ENCODE results near the gene STIP1.

Gene STIP1

GRCh38 chr11:64163951-64164350, 22.0 kb upstream of the STIP1 start:
- H3K36me3 ChIP-seq (ENCODE audit: insufficient read depth, low read depth, low read length), result no peaks in the 10 kb centered on the region
- no peaks in the 10 kb centered on the region for H3K9me3 ChIP-seq (ENCODE audit: insufficient read depth, low read depth, low read length)
- H3K4me3 ChIP-seq (ENCODE audit: low read length), result no peak overlapping the region
- H3K4me1 ChIP-seq (ENCODE audit: insufficient read depth, low read length), result no peaks in the 10 kb centered on the region
- H3K9ac ChIP-seq (ENCODE audit: low read depth, low read length), result no peak overlapping the region
- H3K27ac ChIP-seq (ENCODE audit: low read length), result no peak overlapping the region
- H3K27me3 ChIP-seq (ENCODE audit: insufficient read depth, low read length), result peaks cover 24% of the 10 kb centered on the region

GRCh38 chr11:64164392-64165312, 21.3 kb upstream of the STIP1 start:
- Histone ChIP-seq H3K9me3 (ENCODE audit: insufficient read depth, low read depth, low read length) (no peaks in the 10 kb centered on the region), H3K4me1 (ENCODE audit: insufficient read depth, low read length) (no peaks in the 10 kb centered on the region), H3K36me3 (ENCODE audit: insufficient read depth, low read depth, low read length) (no peaks in the 10 kb centered on the region), H3K9ac (ENCODE audit: low read depth, low read length) (no peak overlapping the region), H3K27me3 (ENCODE audit: insufficient read depth, low read length) (peaks cover 24% of the 10 kb centered on the region), H3K27ac (ENCODE audit: low read length) (no peak overlapping the region), H3K4me3 (ENCODE audit: low read length) (peak overlapping the region; percentile 74)

GRCh38 chr11:64165481-64165841, 20.5 kb upstream of the STIP1 start:
- Histone ChIP-seq H3K9ac (ENCODE audit: low read depth, low read length) (peak overlapping the region; percentile 51; the same call in 1 of the 2 replicates), H3K4me1 (ENCODE audit: insufficient read depth, low read length) (no peaks in the 10 kb centered on the region), H3K27me3 (ENCODE audit: insufficient read depth, low read length) (peaks cover 24% of the 10 kb centered on the region), H3K9me3 (ENCODE audit: insufficient read depth, low read depth, low read length) (no peaks in the 10 kb centered on the region), H3K4me3 (ENCODE audit: low read length) (peak overlapping the region; percentile 74; the same call in 1 of the 2 replicates), H3K36me3 (ENCODE audit: insufficient read depth, low read depth, low read length) (no peaks in the 10 kb centered on the region), H3K27ac (ENCODE audit: low read length) (no peak overlapping the region)

GRCh38 chr11:64165842-64166635, 19.9 kb upstream of the STIP1 start, which contains the start of gene MACROD1:
TSS of gene MACROD1 (minus strand) at chr11:64166113. CDS start at chr11:64165994, 119 bp downstream.
- Histone ChIP-seq H3K27me3 (ENCODE audit: insufficient read depth, low read length) (peaks cover 24% of the 10 kb centered on the region), H3K36me3 (ENCODE audit: insufficient read depth, low read depth, low read length) (no peaks in the 10 kb centered on the region), H3K9me3 (ENCODE audit: insufficient read depth, low read depth, low read length) (no peaks in the 10 kb centered on the region), H3K27ac (ENCODE audit: low read length) (no peak within 1 kb of the TSS), H3K4me3 (ENCODE audit: low read length) (peak within 1 kb of the TSS; percentile 74), H3K4me1 (ENCODE audit: insufficient read depth, low read length) (no peaks in the 10 kb centered on the region), H3K9ac (ENCODE audit: low read depth, low read length) (peak within 1 kb of the TSS; percentile 51; the same call in 1 of the 2 replicates)

GRCh38 chr11:64170419-64170818, 15.6 kb upstream of the STIP1 start:
- no peaks in the 10 kb centered on the region for H3K4me1 ChIP-seq (ENCODE audit: insufficient read depth, low read length)
- no peak overlapping the region for H3K4me3 ChIP-seq (ENCODE audit: low read length)
- H3K27ac ChIP-seq (ENCODE audit: low read length), result no peak overlapping the region
- H3K9me3 ChIP-seq (ENCODE audit: insufficient read depth, low read depth, low read length), result no peaks in the 10 kb centered on the region; the same call in 1 of the 2 replicates
- no peaks in the 10 kb centered on the region for H3K36me3 ChIP-seq (ENCODE audit: insufficient read depth, low read depth, low read length)
- H3K27me3 ChIP-seq (ENCODE audit: insufficient read depth, low read length), result peaks cover 15% of the 10 kb centered on the region
- no peak overlapping the region for H3K9ac ChIP-seq (ENCODE audit: low read depth, low read length)

- H3K4me3 ChIP-seq (ENCODE audit: low read length), result no peak overlapping the region
- 0 out of 2 replicates have a peak, but pooled peaks cover 5% of the 10 kb centered on the region for H3K36me3 ChIP-seq (ENCODE audit: insufficient read depth, low read depth, low read length)
- no peaks in the 10 kb centered on the region for H3K27me3 ChIP-seq (ENCODE audit: insufficient read depth, low read length)
- H3K4me1 ChIP-seq (ENCODE audit: insufficient read depth, low read length), result no peaks in the 10 kb centered on the region
- no peak overlapping the region for H3K9ac ChIP-seq (ENCODE audit: low read depth, low read length)
- no peaks in the 10 kb centered on the region; the same call in 1 of the 2 replicates for H3K9me3 ChIP-seq (ENCODE audit: insufficient read depth, low read depth, low read length)
- H3K27ac ChIP-seq (ENCODE audit: low read length), result no peak overlapping the region
Measured at GRCh38 chr11:64173616-64174355, 12.2 kb upstream of the STIP1 start.

GRCh38 chr11:64176751-64177150, 9.2 kb upstream of the STIP1 start:
- Histone ChIP-seq H3K4me3 (ENCODE audit: low read length) (no peak overlapping the region), H3K27ac (ENCODE audit: low read length) (no peak overlapping the region), H3K4me1 (ENCODE audit: insufficient read depth, low read length) (peaks cover 2% of the 10 kb centered on the region; the same call in 1 of the 2 replicates), H3K36me3 (ENCODE audit: insufficient read depth, low read depth, low read length) (0 out of 2 replicates have a peak, but pooled peaks cover 5% of the 10 kb centered on the region), H3K9me3 (ENCODE audit: insufficient read depth, low read depth, low read length) (no peaks in the 10 kb centered on the region; the same call in 1 of the 2 replicates), H3K27me3 (ENCODE audit: insufficient read depth, low read length) (no peaks in the 10 kb centered on the region), H3K9ac (ENCODE audit: low read depth, low read length) (no peak overlapping the region)

GRCh38 chr11:64178203-64178602, 7.8 kb upstream of the STIP1 start:
- Histone ChIP-seq H3K27ac (ENCODE audit: low read length) (no peak overlapping the region), H3K36me3 (ENCODE audit: insufficient read depth, low read depth, low read length) (0 out of 2 replicates have a peak, but pooled peaks cover 5% of the 10 kb centered on the region), H3K27me3 (ENCODE audit: insufficient read depth, low read length) (no peaks in the 10 kb centered on the region), H3K4me1 (ENCODE audit: insufficient read depth, low read length) (peaks cover 4% of the 10 kb centered on the region; the same call in 1 of the 2 replicates), H3K9me3 (ENCODE audit: insufficient read depth, low read depth, low read length) (no peaks in the 10 kb centered on the region; the same call in 1 of the 2 replicates), H3K9ac (ENCODE audit: low read depth, low read length) (no peak overlapping the region), H3K4me3 (ENCODE audit: low read length) (no peak overlapping the region)

- Histone ChIP-seq H3K27me3 (ENCODE audit: insufficient read depth, low read length) (no peaks in the 10 kb centered on the region), H3K36me3 (ENCODE audit: insufficient read depth, low read depth, low read length) (0 out of 2 replicates have a peak, but pooled peaks cover 5% of the 10 kb centered on the region), H3K27ac (ENCODE audit: low read length) (no peak overlapping the region), H3K9me3 (ENCODE audit: insufficient read depth, low read depth, low read length) (no peaks in the 10 kb centered on the region), H3K9ac (ENCODE audit: low read depth, low read length) (no peak overlapping the region), H3K4me1 (ENCODE audit: insufficient read depth, low read length) (peaks cover 4% of the 10 kb centered on the region; the same call in 1 of the 2 replicates), H3K4me3 (ENCODE audit: low read length) (no peak overlapping the region)
Measured at GRCh38 chr11:64178951-64179639, 6.9 kb upstream of the STIP1 start.

- Histone ChIP-seq H3K27me3 (ENCODE audit: insufficient read depth, low read length) (no peaks in the 10 kb centered on the region), H3K9me3 (ENCODE audit: insufficient read depth, low read depth, low read length) (no peaks in the 10 kb centered on the region), H3K4me3 (ENCODE audit: low read length) (no peak overlapping the region), H3K4me1 (ENCODE audit: insufficient read depth, low read length) (peaks cover 4% of the 10 kb centered on the region; the same call in 1 of the 2 replicates), H3K36me3 (ENCODE audit: insufficient read depth, low read depth, low read length) (0 out of 2 replicates have a peak, but pooled peaks cover 5% of the 10 kb centered on the region), H3K9ac (ENCODE audit: low read depth, low read length) (no peak overlapping the region), H3K27ac (ENCODE audit: low read length) (no peak overlapping the region)
Measured at GRCh38 chr11:64180891-64181290, 5.1 kb upstream of the STIP1 start.
